Effector memory CD4-positive, alpha-beta T cell (primary cell): ENCODE measurements around the gene PLTP.
"Not testable (repeated sequence)": the region's sequence is repeated elsewhere in the genome, so short reads cannot be mapped to it uniquely, and the experiment has no call there.

ENCODE experiments used
- DNase-seq, 3 donors: peaks; one replicate each; pipeline ENCODE4 v3.0.0-alpha.2; 2020
- H3K27ac ChIP-seq: 2 replicates; pipeline ENCODE4 v1.7.0; 2013; ENCODE audit warnings: mild to moderate bottlenecking, low read length, moderate library complexity; ENCODE audit not compliant: insufficient read depth, poor library complexity, severe bottlenecking
- H3K27me3 ChIP-seq: replicated peaks from 2 replicates; pipeline ENCODE4 v1.7.0; 2013; ENCODE audit warnings: mild to moderate bottlenecking, low read length; ENCODE audit not compliant: insufficient read depth, control insufficient read depth, poor library complexity, severe bottlenecking
- H3K36me3 ChIP-seq: 2 replicates; pipeline ENCODE4 v1.7.0; 2013; ENCODE audit warnings: mild to moderate bottlenecking, low read length, moderate library complexity; ENCODE audit not compliant: control insufficient read depth, insufficient read depth
- H3K4me1 ChIP-seq: 2 replicates; pipeline ENCODE4 v1.7.0; 2013; ENCODE audit warnings: low read length, mild to moderate bottlenecking; ENCODE audit not compliant: control insufficient read depth, insufficient read depth, poor library complexity, severe bottlenecking
- H3K4me3 ChIP-seq: 2 replicates; pipeline ENCODE4 v1.7.0; 2013; ENCODE audit warnings: low read length, low read depth, mild to moderate bottlenecking; ENCODE audit not compliant: insufficient read depth, poor library complexity, severe bottlenecking
- H3K9me3 ChIP-seq: 2 replicates; pipeline ENCODE4 v1.7.0; 2013; ENCODE audit warnings: mild to moderate bottlenecking, low read length, moderate library complexity; ENCODE audit not compliant: control insufficient read depth

Gene PLTP

GRCh38 chr20:45878076-45878761 lies 33.7 kb downstream of the PLTP start:
- DNase-seq: no peak
- Histone ChIP-seq H3K9me3 (no peaks in the 10 kb centered on the region), H3K4me3 (no peak overlapping the region), H3K27ac (no peak overlapping the region), H3K4me1 (peaks cover 9% of the 10 kb centered on the region), H3K36me3 (peaks cover 20% of the 10 kb centered on the region), H3K27me3 (no peaks in the 10 kb centered on the region)

- H3K36me3 ChIP-seq: peaks cover 13% of the 10 kb centered on the region
- H3K4me3 ChIP-seq: no peak overlapping the region
- H3K27me3 ChIP-seq: no peaks in the 10 kb centered on the region
- H3K4me1 ChIP-seq: no peaks in the 10 kb centered on the region
- no peak for DNase-seq
- no peak overlapping the region for H3K27ac ChIP-seq
- no peaks in the 10 kb centered on the region for H3K9me3 ChIP-seq
Observed at GRCh38 chr20:45874576-45874975, 37.4 kb downstream of the PLTP start.

- H3K27me3 ChIP-seq, H3K27ac ChIP-seq, H3K4me1 ChIP-seq, H3K9me3 ChIP-seq, H3K4me3 ChIP-seq, DNase-seq: not testable (repeated sequence)
- H3K36me3 ChIP-seq: peaks cover 13% of the 10 kb centered on the region
Observed at GRCh38 chr20:45874104-45874481, 37.9 kb downstream of the PLTP start.

- H3K27ac ChIP-seq: no peak overlapping the region
- no peak overlapping the region for H3K4me3 ChIP-seq
- H3K27me3 ChIP-seq: no peaks in the 10 kb centered on the region
- no peaks in the 10 kb centered on the region for H3K4me1 ChIP-seq
- no peaks in the 10 kb centered on the region for H3K9me3 ChIP-seq
- DNase-seq: no peak
- H3K36me3 ChIP-seq: peaks cover 13% of the 10 kb centered on the region
Observed at GRCh38 chr20:45873409-45874103, 38.4 kb downstream of the PLTP start.

GRCh38 chr20:45872626-45873025 lies 39.3 kb downstream of the PLTP start:
- Histone ChIP-seq H3K4me3 (no peak overlapping the region), H3K27me3 (no peaks in the 10 kb centered on the region), H3K9me3 (no peaks in the 10 kb centered on the region), H3K4me1 (no peaks in the 10 kb centered on the region), H3K36me3 (peaks cover 7% of the 10 kb centered on the region), H3K27ac (no peak overlapping the region)
- no peak for DNase-seq

- Histone ChIP-seq H3K4me1 (no peaks in the 10 kb centered on the region), H3K36me3 (no peaks in the 10 kb centered on the region), H3K4me3 (no peak overlapping the region), H3K27ac (no peak overlapping the region), H3K9me3 (no peaks in the 10 kb centered on the region), H3K27me3 (no peaks in the 10 kb centered on the region)
- DNase-seq: no peak
Observed at GRCh38 chr20:45867819-45868176, 44.2 kb downstream of the PLTP start.

- Histone ChIP-seq H3K36me3 (no peaks in the 10 kb centered on the region), H3K27ac (no peak overlapping the region), H3K4me1 (no peaks in the 10 kb centered on the region), H3K9me3 (no peaks in the 10 kb centered on the region), H3K4me3 (no peak overlapping the region), H3K27me3 (no peaks in the 10 kb centered on the region)
- DNase-seq: no peak
Observed at GRCh38 chr20:45867136-45867818, 44.7 kb downstream of the PLTP start.

- no peak overlapping the region for H3K27ac ChIP-seq
- H3K4me1 ChIP-seq: no peaks in the 10 kb centered on the region
- no peak overlapping the region for H3K4me3 ChIP-seq
- no peaks in the 10 kb centered on the region for H3K9me3 ChIP-seq
- DNase-seq: no peak
- H3K36me3 ChIP-seq: no peaks in the 10 kb centered on the region
- no peaks in the 10 kb centered on the region for H3K27me3 ChIP-seq
Observed at GRCh38 chr20:45866454-45866853, 45.5 kb downstream of the PLTP start.

GRCh38 chr20:45863543-45864470 lies 48.1 kb downstream of the PLTP start:
- Histone ChIP-seq H3K27ac (no peak overlapping the region), H3K27me3 (no peaks in the 10 kb centered on the region), H3K4me3 (no peak overlapping the region), H3K9me3 (no peaks in the 10 kb centered on the region), H3K4me1 (no peaks in the 10 kb centered on the region), H3K36me3 (no peaks in the 10 kb centered on the region)
- DNase-seq: no peak
